Stimulated activated CD8-positive, alpha-beta memory T cell treated with anti-CD3 and anti-CD28 coated beads, Interleukin-7, amount 100 ng/mL, for 1 hour (primary cell): ENCODE measurements around the gene KITLG.
"Not testable (repeated sequence)": the region's sequence is repeated elsewhere in the genome, so short reads cannot be mapped to it uniquely, and the experiment has no call there.

ENCODE experiments used
- DNase-seq, 2 donors: peaks; one replicate each; pipeline ENCODE4 v3.0.0-alpha.2; 2020; ENCODE audit warnings: low read depth in 2 of 2

Gene KITLG

GRCh38 chr12:88580051-88580871 lies at the start of gene KITLG:
Gene KITLG, minus strand, starts transcription at chr12:88580471. Its CDS starts 193 bp downstream, at chr12:88580278.
- no peak for DNase-seq

GRCh38 chr12:88628856-88629509 lies 48.7 kb upstream of the KITLG start:
- no peak for DNase-seq

GRCh38 chr12:88628035-88628434 lies 47.8 kb upstream of the KITLG start:
- not testable (repeated sequence) for DNase-seq

GRCh38 chr12:88627501-88627900 lies 47.2 kb upstream of the KITLG start:
- DNase-seq, result no peak

- DNase-seq, result no peak
Measured at GRCh38 chr12:88625356-88625755, 45.1 kb upstream of the KITLG start.

GRCh38 chr12:88624911-88625310 lies 44.6 kb upstream of the KITLG start:
- DNase-seq, result no peak

GRCh38 chr12:88623777-88624548 lies 43.7 kb upstream of the KITLG start:
- no peak for DNase-seq

- DNase-seq, result no peak
Measured at GRCh38 chr12:88617352-88617751, 37.1 kb upstream of the KITLG start.

- no peak for DNase-seq
Measured at GRCh38 chr12:88615490-88615889, 35.2 kb upstream of the KITLG start.

- no peak for DNase-seq
Measured at GRCh38 chr12:88604646-88605045, 24.4 kb upstream of the KITLG start.

- DNase-seq, result no peak
Measured at GRCh38 chr12:88600272-88600671, 20.0 kb upstream of the KITLG start.

GRCh38 chr12:88597365-88597764 lies 17.1 kb upstream of the KITLG start:
- no peak for DNase-seq

GRCh38 chr12:88595697-88596096 lies 15.4 kb upstream of the KITLG start:
- DNase-seq, result no peak

- DNase-seq, result no peak
Measured at GRCh38 chr12:88594780-88595179, 14.5 kb upstream of the KITLG start.

- DNase-seq, result no peak
Measured at GRCh38 chr12:88591343-88591742, 11.1 kb upstream of the KITLG start.

- DNase-seq, result no peak
Measured at GRCh38 chr12:88590851-88591250, 10.6 kb upstream of the KITLG start.

- DNase-seq, result no peak
Measured at GRCh38 chr12:88585077-88585476, 4.8 kb upstream of the KITLG start.

- no peak for DNase-seq
Measured at GRCh38 chr12:88579601-88580050, 645 bp downstream of the KITLG start.

GRCh38 chr12:88579161-88579517 lies 1.1 kb downstream of the KITLG start:
- no peak for DNase-seq

- DNase-seq, result no peak
Measured at GRCh38 chr12:88578276-88579160, 1.8 kb downstream of the KITLG start.

GRCh38 chr12:88577537-88577936 lies 2.7 kb downstream of the KITLG start:
- no peak for DNase-seq
